ENCODE measurements around the gene CACNG6. TPM values are rescaled to one million over a fixed set of nuclear protein-coding genes. Genes with fewer than 3 reads are reported as not detected.
A peak's percentile ranks its signal among the peaks of the same experiment; 100 is the strongest.

The CACNG6 gene
- total and polyA plus RNA-seq, 12 donors = not detected

GRCh38 chr19:53962887-53963431, 28.5 kb upstream of the CACNG6 start, which contains the start of gene CACNG8:
Gene CACNG8 (plus strand): TSS chr19:53962937.
- H3K4me1 ChIP-seq = peaks cover 0 to 14% (median 0%) of the 10 kb centered on the region in 9 donors
- DNase-seq (no peak), ATAC-seq (no peak)
- 3 to 5% methylated on average over 48 to 55 of the region's 55 CpGs for WGBS, 2 donors
- no peaks in the 10 kb centered on the region for H3K36me3 ChIP-seq
- intact Hi-C loops (cut with DNase I) = loop anchor here in 1 of 10 donors (5.0 kb wide), 1 partner anchor 1579 kb away; no protein-coding TSS in a partner anchor
- TF ChIP-seq CTCF (IDR thresholded peaks at IDR 0.05) = no peak
- H3K4me3 ChIP-seq = no peak within 1 kb of the TSS
- H3K27me3 ChIP-seq = peaks cover 16 to 91% (median 66%) of the 10 kb centered on the region in 7 donors
- H3K27ac ChIP-seq = no peak within 1 kb of the TSS
- no peaks in the 10 kb centered on the region for H3K9me3 ChIP-seq

GRCh38 chr19:53965091-53965490, 26.3 kb upstream of the CACNG6 start:
- H3K4me1 ChIP-seq = peaks cover 0 to 14% (median 0%) of the 10 kb centered on the region in 9 donors
- no peaks in the 10 kb centered on the region for H3K9me3 ChIP-seq
- ATAC-seq (peak in 7 of 8 donors; percentile 31 to 84 (median 72)), DNase-seq (no peak)
- H3K36me3 ChIP-seq = no peaks in the 10 kb centered on the region
- intact Hi-C loops (cut with DNase I) = no loop called here
- no peak for TF ChIP-seq CTCF (IDR thresholded peaks at IDR 0.05)
- H3K27me3 ChIP-seq = peaks cover 12 to 71% (median 46%) of the 10 kb centered on the region in 7 donors
- peak overlapping the region in 7 of 10 donors; percentile 1 to 38 (median 30) for H3K4me3 ChIP-seq
- WGBS, 2 donors = 41 to 50% methylated on average over 11 of the region's 11 CpGs
- H3K27ac ChIP-seq = peak overlapping the region in 6 of 10 donors; percentile 13 to 60 (median 46)

GRCh38 chr19:53966931-53967330, 24.5 kb upstream of the CACNG6 start:
- ATAC-seq (no peak), DNase-seq (no peak)
- intact Hi-C loops (cut with DNase I) = no loop called here
- peaks cover 8 to 52% (median 29%) of the 10 kb centered on the region in 7 donors for H3K27me3 ChIP-seq
- TF ChIP-seq CTCF (IDR thresholded peaks at IDR 0.05) = no peak
- H3K4me3 ChIP-seq = no peak overlapping the region
- no peak overlapping the region for H3K27ac ChIP-seq
- WGBS, 2 donors = 80 to 87% methylated on average over 7 of the region's 7 CpGs
- no peaks in the 10 kb centered on the region for H3K9me3 ChIP-seq
- peaks cover 0 to 14% (median 6%) of the 10 kb centered on the region in 9 donors for H3K4me1 ChIP-seq
- H3K36me3 ChIP-seq = no peaks in the 10 kb centered on the region

- Histone ChIP-seq H3K27me3 (peaks cover 0 to 43% (median 9%) of the 10 kb centered on the region in 7 donors), H3K9me3 (no peaks in the 10 kb centered on the region), H3K4me1 (peaks cover 0 to 11% (median 5%) of the 10 kb centered on the region in 9 donors), H3K27ac (no peak overlapping the region), H3K4me3 (no peak overlapping the region), H3K36me3 (no peaks in the 10 kb centered on the region)
- 92 to 93% methylated on average over 6 of the region's 6 CpGs for WGBS, 2 donors
- no peak for DNase-seq
- no peak for ATAC-seq
- intact Hi-C loops (cut with DNase I) = no loop called here
- TF ChIP-seq CTCF (IDR thresholded peaks at IDR 0.05) = no peak
These were observed 22.1 kb upstream of the CACNG6 start for GRCh38 chr19:53969366-53969765.

Measured in heart right ventricle (tissue), 16 donors.